HEK293T (cell line): ENCODE data around the gene PTBP1.
A peak's percentile ranks its signal among the peaks of the same experiment; 100 is the strongest.

Experiments used
- CTCF ChIA-PET: fragments of 350-600 bp; formaldehyde crosslinking; extraction: SDS; loops from one replicate; lab custom pipeline; 2021; ENCODE audit warnings: antibody characterized with exemption, inconsistent platforms; lab: Yijun Ruan, JAX
- POLR2A ChIA-PET: fragments of 350-600 bp; formaldehyde crosslinking; extraction: SDS; loops from one replicate; lab custom pipeline; 2020; ENCODE audit warnings: antibody characterized with exemption, inconsistent platforms; lab: Yijun Ruan, JAX
- DNase-seq: peaks from one replicate; pipeline ENCODE4 v3.0.0; 2012; ENCODE audit warnings: mixed read lengths; ENCODE audit errors: extremely low spot score
- ARNT ChIP-seq: fragments of 450-650 bp; IDR thresholded peaks from 2 replicates; pipeline ENCODE4 v1.6.1; 2017; ENCODE audit warnings: mild to moderate bottlenecking
- BHLHE40 ChIP-seq: fragments of 450-650 bp; IDR thresholded peaks from 2 replicates; pipeline ENCODE4 v1.6.1; 2016; ENCODE audit warnings: mild to moderate bottlenecking, moderate library complexity, borderline replicate concordance
- CTBP1 ChIP-seq: fragments of 450-650 bp; IDR thresholded peaks from 2 replicates; pipeline ENCODE4 v1.6.1; 2016; ENCODE audit warnings: borderline replicate concordance
- ELF4 ChIP-seq: fragments of 450-650 bp; IDR thresholded peaks from 2 replicates; pipeline ENCODE4 v1.6.1; 2017; ENCODE audit warnings: antibody characterized with exemption
- FOXA1 ChIP-seq: fragments of 450-650 bp; IDR thresholded peaks from 2 replicates; pipeline ENCODE4 v1.6.1; 2016; ENCODE audit warnings: mild to moderate bottlenecking
- FOXK2 ChIP-seq: fragments of 450-650 bp; IDR thresholded peaks from 2 replicates; pipeline ENCODE4 v1.6.1; 2016; ENCODE audit warnings: mild to moderate bottlenecking
- FOXM1 ChIP-seq: fragments of 450-650 bp; IDR thresholded peaks from 2 replicates; pipeline ENCODE4 v1.6.1; 2017; ENCODE audit warnings: mild to moderate bottlenecking, borderline replicate concordance
- HDGF ChIP-seq: fragments of 450-650 bp; IDR thresholded peaks from 2 replicates; pipeline ENCODE4 v1.6.1; 2017; ENCODE audit warnings: antibody characterized with exemption, borderline replicate concordance
- L3MBTL2 ChIP-seq: fragments of 450-650 bp; conservative IDR thresholded peaks from 2 replicates; pipeline ENCODE4 v1.6.1; 2016; ENCODE audit warnings: mild to moderate bottlenecking
- LEF1 ChIP-seq: fragments of 450-650 bp; IDR thresholded peaks from 2 replicates; pipeline ENCODE4 v1.6.1; 2017; ENCODE audit warnings: mild to moderate bottlenecking, borderline replicate concordance
- NFRKB ChIP-seq: fragments of 450-650 bp; IDR thresholded peaks from 2 replicates; pipeline ENCODE4 v1.6.1; 2016; ENCODE audit warnings: mild to moderate bottlenecking, moderate library complexity
- SP1 ChIP-seq: fragments of 450-650 bp; IDR thresholded peaks from 2 replicates; pipeline ENCODE4 v1.6.1; 2017
- SUZ12 ChIP-seq: fragments of 450-650 bp; IDR thresholded peaks from 2 replicates; pipeline ENCODE4 v1.6.1; 2016; ENCODE audit warnings: mild to moderate bottlenecking
- TARDBP ChIP-seq: fragments of 450-650 bp; IDR thresholded peaks from 2 replicates; pipeline ENCODE4 v1.6.1; 2016
- ZNF384 ChIP-seq: fragments of 450-650 bp; IDR thresholded peaks from 2 replicates; pipeline ENCODE4 v1.6.1; 2016
- TF ChIP-seq, protein P1 (sequence below): fragments of 450-650 bp; IDR thresholded peaks from 2 replicates; pipeline ENCODE4 v1.6.1; 2016

Gene PTBP1

DNA sequence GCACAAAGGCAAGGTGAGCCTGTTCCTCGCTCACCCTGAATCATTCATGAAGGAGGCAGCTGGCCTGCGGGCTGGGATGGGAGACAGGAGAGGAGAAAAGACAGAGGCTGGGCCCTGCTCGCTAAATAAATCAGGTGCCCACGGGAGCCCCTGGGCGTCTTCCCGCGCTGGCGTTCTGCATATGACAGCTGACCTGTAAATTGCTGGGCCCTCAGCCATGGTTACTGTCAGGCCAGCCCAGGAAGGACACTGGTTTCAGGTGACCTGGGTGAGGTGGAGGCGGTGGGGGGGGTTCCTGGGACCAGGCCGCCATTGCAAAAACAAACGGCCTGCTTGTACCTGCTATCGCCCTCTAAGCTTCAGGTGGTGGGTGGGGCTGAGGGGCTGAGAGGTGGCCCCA lies 3.4 kb upstream of the PTBP1 start:
- no peak for TF ChIP-seq ARNT
- TF ChIP-seq CTBP1 = no peak
- DNase-seq = no peak
- ChIA-PET CTCF (no interaction called here), POLR2A (no interaction called here)

GRCh38 chr19:795073-795611 lies 2.1 kb upstream of the PTBP1 start:
- no peak for DNase-seq
- POLR2A ChIA-PET = interaction anchor here (1.5 kb wide), 1 partner anchor 69 kb away, joined by 3 read pairs; no protein-coding TSS in a partner anchor
- CTCF ChIA-PET = no interaction called here
- TF ChIP-seq HDGF = no peak
- TF ChIP-seq NFRKB = no peak
- TF ChIP-seq ELF4 = no peak
- no peak for TF ChIP-seq CTBP1
- TF ChIP-seq FOXA1 = no peak
- no peak for TF ChIP-seq FOXM1
- no peak for TF ChIP-seq ARNT
- TF ChIP-seq, protein P1, sequence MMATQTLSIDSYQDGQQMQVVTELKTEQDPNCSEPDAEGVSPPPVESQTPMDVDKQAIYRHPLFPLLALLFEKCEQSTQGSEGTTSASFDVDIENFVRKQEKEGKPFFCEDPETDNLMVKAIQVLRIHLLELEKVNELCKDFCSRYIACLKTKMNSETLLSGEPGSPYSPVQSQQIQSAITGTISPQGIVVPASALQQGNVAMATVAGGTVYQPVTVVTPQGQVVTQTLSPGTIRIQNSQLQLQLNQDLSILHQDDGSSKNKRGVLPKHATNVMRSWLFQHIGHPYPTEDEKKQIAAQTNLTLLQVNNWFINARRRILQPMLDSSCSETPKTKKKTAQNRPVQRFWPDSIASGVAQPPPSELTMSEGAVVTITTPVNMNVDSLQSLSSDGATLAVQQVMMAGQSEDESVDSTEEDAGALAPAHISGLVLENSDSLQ = no peak

DNA sequence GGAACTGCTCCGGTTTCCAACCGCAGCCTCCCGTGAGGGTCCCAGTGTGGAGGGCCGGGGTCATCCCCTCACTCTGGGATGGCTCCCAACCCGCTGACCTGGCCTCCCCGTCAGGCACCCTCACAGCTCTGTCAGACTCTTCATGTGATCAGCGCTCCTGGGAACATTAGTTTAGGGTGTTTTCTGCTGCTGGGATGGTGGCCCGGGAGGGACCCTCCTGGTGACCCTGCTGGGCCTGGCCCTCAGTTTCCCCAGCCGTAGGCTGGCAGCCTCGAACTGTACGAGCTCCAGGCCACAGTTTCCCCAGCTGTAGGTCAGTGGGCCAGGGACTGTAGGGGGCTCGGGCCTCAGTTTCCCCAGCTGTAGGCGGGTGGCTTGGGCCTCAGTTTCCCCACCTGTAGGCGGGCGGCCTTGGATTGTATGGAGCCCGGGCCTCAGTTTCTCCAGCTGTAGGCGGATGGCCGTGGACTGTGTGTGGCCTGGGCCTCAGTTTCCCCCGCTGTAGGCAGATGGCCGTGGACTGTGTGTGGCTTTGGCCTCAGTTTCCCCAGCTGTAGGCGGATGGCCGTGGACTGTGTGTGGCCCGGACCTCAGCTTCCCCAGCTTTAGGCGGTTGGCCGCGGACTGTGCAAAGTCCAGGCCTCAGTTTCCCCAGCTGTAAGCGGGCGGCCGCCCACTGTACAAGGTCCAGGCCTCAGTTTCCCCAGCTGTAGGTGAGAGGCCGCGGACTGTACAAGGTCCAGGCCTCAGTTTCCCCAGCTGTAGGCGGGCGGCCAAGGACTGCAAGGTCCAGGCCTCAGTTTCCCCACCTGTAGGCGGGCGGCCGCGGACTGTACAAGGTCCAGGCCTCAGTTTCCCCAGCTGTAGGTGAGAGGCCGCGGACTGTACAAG lies 1.3 kb upstream of the PTBP1 start:
- CTCF ChIA-PET = no interaction called here
- POLR2A ChIA-PET = interaction anchor here (1.5 kb wide), 1 partner anchor 68 kb away, joined by 3 read pairs; no protein-coding TSS in a partner anchor
- TF ChIP-seq NFRKB (no peak), L3MBTL2 (no peak), BHLHE40 (no peak), LEF1 (no peak), SP1 (no peak), ELF4 (no peak), HDGF (no peak), FOXA1 (no peak), TARDBP (no peak), FOXK2 (no peak), SUZ12 (no peak), ARNT (no peak), CTBP1 (no peak), FOXM1 (no peak)
- TF ChIP-seq, protein P1 = no peak
- DNase-seq = no peak

DNA sequence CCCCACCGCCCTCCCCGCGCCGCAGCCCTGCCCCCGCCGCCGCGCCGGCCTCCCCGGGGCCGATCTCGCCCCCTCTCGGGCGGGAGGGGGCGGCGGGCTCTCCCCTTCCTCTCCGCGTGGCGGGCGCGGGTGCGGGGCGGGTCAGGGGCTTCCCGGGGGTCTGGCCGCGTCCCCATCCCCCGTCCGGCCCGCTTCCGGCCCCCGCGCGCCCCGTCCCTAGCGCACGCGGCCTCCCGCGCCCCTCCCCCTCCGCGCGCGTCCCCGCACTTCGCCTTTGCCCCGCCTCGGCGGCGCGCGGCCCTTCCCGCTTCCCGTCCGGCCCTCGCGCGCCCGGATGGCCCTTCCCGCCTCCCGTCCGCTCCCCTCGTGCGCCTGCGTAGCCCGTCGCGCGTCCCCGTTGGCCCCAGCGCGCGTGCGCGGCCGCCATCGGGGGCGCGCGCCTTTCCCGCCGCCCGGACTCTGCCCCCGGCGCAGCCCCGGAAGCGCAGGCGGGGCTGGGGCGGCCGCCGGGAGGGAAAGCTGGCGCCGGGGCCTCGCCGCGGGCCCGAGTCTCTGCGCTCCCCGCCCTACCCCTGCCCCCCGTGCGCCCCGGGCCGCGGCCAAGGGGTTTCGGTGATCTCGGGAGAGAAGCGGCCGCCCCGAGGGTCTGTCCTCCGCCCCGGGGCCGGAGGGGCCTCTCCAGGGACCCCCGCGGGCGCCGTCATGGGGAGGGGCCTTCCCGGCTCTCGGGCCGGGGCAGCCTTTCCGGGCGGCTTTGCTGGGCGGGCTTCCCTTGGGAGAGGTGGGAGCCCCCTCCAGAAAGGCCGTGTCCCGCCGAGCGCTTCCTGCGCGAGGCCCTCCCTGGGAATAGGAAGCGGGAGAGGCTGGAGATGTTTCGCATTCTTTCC lies 519 bp downstream of the PTBP1 start:
- POLR2A ChIA-PET = interaction anchor here (1.0 to 1.6 kb wide), 4 partner anchors 9 to 122 kb away, joined by 3 to 8 read pairs (median 4); no protein-coding TSS in a partner anchor
- TF ChIP-seq CTBP1 (no peak), ARNT (peak; percentile 55; the same call in 1 of the 2 replicates), FOXM1 (0 out of 2 replicates have a peak, but pooled peaks have one; percentile 14)
- CTCF ChIA-PET = no interaction called here
- DNase-seq = peak; percentile 89

- no peak for DNase-seq
- POLR2A ChIA-PET = interaction anchor here (0.8 to 1.6 kb wide), 5 partner anchors 9 to 122 kb away, joined by 3 to 8 read pairs (median 4); no protein-coding TSS in a partner anchor
- TF ChIP-seq LEF1 = no peak
- no peak for TF ChIP-seq SUZ12
- TF ChIP-seq ZNF384 = no peak
- TF ChIP-seq ELF4 = no peak
- TF ChIP-seq, protein P1 = no peak
- TF ChIP-seq HDGF = no peak
- CTCF ChIA-PET = no interaction called here
Measured at GRCh38 chr19:798415-799075, 1.3 kb downstream of the PTBP1 start.
